Right forelimb (tissue), 1 donor: ENCODE results near the gene IGFL1.
"Not testable (repeated sequence)": the region's sequence is repeated elsewhere in the genome, so short reads cannot be mapped to it uniquely, and the experiment has no call there.

Source experiments
- DNase-seq: peaks from one replicate; pipeline ENCODE4 v3.0.0-alpha.2; 2018

IGFL1 gene

GRCh38 chr19:46202872-46203860, 26.4 kb upstream of the IGFL1 start:
- no peak for DNase-seq

- no peak for DNase-seq
Observed at GRCh38 chr19:46204008-46204407, 25.5 kb upstream of the IGFL1 start.

GRCh38 chr19:46205183-46205984, 24.2 kb upstream of the IGFL1 start:
- DNase-seq: no peak

GRCh38 chr19:46206176-46206575, 23.4 kb upstream of the IGFL1 start:
- peak; percentile 50 for DNase-seq

- DNase-seq: no peak
Observed at GRCh38 chr19:46206682-46207081, 22.9 kb upstream of the IGFL1 start.

GRCh38 chr19:46207858-46208257, 21.7 kb upstream of the IGFL1 start:
- DNase-seq: not testable (repeated sequence)

GRCh38 chr19:46209051-46209450, 20.5 kb upstream of the IGFL1 start:
- no peak for DNase-seq

GRCh38 chr19:46209472-46209871, 20.1 kb upstream of the IGFL1 start:
- no peak for DNase-seq

GRCh38 chr19:46210669-46211068, 18.9 kb upstream of the IGFL1 start:
- no peak for DNase-seq

- peak; percentile 52 for DNase-seq
Observed at GRCh38 chr19:46211201-46211881, 18.2 kb upstream of the IGFL1 start.

GRCh38 chr19:46212592-46212991, 16.9 kb upstream of the IGFL1 start:
- DNase-seq: not testable (repeated sequence)

- no peak for DNase-seq
Observed at GRCh38 chr19:46213156-46213555, 16.4 kb upstream of the IGFL1 start.

- DNase-seq: no peak
Observed at GRCh38 chr19:46213806-46214205, 15.7 kb upstream of the IGFL1 start.

- peak; percentile 9 for DNase-seq
Observed at GRCh38 chr19:46216612-46217011, 12.9 kb upstream of the IGFL1 start.

GRCh38 chr19:46217476-46217875, 12.1 kb upstream of the IGFL1 start:
- DNase-seq: no peak

- no peak for DNase-seq
Observed at GRCh38 chr19:46218160-46218559, 11.4 kb upstream of the IGFL1 start.

GRCh38 chr19:46220038-46220615, 9.4 kb upstream of the IGFL1 start:
- no peak for DNase-seq

GRCh38 chr19:46221152-46221551, 8.4 kb upstream of the IGFL1 start:
- DNase-seq: no peak

GRCh38 chr19:46221981-46222610, 7.4 kb upstream of the IGFL1 start:
- DNase-seq: peak; percentile 51

- not testable (repeated sequence) for DNase-seq
Observed at GRCh38 chr19:46223787-46224186, 5.8 kb upstream of the IGFL1 start.

GRCh38 chr19:46224773-46225172, 4.8 kb upstream of the IGFL1 start:
- DNase-seq: no peak

- DNase-seq: no peak
Observed at GRCh38 chr19:46225558-46226004, 4.0 kb upstream of the IGFL1 start.
